ENCODE measurements around the gene PRR23E.

The PRR23E gene

DNA sequence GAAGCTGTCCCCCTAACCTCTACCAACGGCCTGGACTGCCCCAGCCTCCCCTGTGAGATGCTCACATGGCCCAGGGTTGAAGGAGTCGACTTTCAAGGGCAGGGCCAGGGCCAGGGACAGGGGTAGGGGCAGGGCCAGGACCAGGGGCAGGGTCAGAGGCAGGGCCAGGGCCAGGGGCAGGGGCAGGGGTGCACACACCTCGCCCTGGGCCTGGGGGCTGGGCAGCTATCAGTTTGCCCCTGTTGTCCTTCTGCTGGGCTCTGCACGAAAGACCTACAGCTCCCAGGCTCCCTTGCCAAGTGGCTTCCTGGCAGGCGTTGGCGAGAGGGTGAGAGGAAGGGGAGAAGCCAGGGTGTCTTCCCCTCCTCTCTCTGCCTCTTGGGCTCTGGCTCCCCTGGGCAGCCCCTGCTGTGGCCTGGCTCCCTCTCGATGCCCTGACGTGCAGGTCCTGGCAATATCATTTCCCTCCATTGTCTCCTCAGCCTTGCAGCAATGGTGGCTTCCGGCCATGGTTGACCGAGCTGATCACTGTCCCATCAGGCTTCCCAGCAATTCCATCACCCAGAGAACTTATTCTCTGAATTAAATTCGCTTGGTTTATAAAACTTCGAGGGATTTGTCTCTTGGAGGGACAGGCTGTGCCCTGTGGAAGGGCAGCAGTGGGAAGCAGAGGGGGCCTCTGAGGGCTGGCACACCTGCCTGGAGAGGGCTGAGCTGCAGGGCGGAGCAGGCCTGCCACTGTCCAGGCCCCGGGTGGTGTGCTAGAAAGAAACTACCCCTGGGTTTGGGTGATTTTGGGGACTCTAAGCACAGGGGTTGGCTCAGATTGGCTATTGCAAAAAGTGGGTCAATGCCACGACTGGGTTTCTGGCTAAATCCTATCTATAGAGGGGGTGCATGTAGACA lies 13.9 kb downstream of the PRR23E start:
- DNase-seq (ENCODE audit: insufficient read length, low spot score) (no peak), FAIRE-seq (no peak)

DNA sequence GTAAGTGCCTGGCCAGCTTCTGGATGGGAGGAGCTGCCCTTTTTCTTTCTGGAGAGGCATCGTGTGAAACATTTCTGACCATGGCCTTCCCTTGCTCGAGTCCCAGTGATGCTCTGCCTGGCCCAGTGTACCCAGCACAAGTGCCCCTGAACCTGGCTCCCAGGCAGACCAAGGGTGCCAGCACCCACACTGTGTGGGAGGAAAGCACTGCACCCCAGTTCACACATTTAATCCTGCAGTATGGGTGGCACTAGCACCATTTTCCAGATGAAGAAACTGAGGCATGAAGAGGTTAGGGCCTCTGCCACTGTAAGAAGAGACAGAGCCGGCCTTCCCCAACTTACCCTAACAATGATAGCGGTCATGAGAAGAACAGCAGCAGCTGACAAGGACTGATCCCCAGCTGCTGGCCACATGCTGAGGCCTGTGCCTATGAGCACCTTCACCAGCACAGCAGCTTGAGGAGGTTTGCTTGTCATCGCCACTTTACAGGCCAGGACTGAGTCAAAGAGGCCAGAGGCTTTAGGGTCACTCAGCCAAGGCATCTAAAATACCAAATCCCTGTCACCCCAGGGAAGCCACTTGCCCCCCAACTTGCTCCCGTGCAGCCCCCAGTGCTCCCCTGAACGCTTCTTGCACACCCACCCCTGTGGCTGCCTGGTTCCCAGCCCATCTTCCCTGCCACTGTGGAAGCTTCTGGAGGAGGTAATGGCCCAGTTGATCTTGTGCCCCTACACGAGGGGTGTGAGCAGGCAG lies 15.0 kb downstream of the PRR23E start:
- no peak for FAIRE-seq

DNA sequence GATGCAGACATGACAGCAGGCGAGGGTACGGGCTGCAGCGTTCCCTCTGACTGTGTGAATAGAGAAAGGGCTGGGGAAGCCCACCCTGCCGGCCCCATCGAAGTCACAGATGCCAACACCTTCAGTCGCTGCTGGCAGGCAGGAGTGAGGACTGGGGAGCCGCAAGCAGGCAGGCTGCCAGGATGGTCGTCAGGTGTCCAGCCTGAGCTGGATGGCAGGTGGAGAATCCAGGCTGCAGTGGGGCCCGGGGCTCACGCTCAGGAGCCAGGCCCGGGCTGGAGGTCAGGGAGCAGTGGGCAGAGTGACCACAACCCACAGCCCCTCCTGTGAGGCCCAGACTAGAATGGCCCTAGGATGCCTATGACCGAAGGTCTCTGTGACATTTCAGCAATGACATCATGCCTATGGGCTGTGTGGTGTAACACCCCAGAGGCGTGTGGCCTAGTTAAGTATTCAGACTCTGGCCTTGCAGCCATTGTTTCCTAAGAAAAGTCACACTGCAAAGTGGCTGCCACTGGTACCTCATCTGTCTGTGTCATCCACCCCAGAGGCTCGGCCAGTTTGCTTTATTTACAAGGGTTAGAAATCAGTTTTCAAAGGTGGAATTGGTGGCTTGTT lies 15.7 kb downstream of the PRR23E start:
- no peak for DNase-seq (ENCODE audit: insufficient read length, low spot score)

More for the DNA sequence above, 15.0 kb downstream of the PRR23E start:
- no peak for DNase-seq (ENCODE audit: insufficient read length, low spot score)

DNA sequence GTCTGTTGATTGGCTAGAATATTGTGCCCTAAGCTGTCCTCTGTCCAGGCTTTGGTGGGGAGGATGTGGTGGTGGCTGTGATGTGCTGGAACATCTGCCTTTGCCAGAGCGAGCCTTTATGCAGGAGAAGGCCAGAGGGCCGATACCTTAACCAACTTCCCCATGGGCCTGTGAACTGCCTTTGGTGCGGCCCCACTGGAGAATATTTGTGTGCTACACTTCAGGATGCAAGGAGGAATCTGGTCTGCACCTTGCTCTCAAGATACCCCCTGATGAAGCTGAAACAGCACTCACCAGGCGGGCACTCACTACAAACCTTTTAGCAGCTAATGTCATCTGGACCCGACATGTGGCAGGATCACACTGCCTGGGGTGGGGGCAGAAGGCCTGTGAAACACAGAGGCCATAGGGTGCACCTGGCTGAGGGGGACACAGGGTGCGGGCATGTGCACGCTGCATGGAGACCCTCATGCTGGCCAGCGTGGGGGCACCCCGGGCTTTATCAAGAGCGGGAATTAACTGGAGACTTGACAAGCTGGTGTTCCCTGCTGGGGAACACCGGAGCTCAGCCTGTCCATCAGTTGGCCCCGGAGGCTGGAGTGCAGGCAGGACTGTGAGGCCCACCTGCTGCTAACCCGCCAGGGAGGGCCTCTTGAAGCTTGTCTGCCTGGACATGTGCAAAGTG lies 16.4 kb downstream of the PRR23E start:
- DNase-seq (ENCODE audit: insufficient read length, low spot score), result no peak
- no peak for FAIRE-seq

More for the DNA sequence above, 15.7 kb downstream of the PRR23E start:
- no peak for FAIRE-seq

DNA sequence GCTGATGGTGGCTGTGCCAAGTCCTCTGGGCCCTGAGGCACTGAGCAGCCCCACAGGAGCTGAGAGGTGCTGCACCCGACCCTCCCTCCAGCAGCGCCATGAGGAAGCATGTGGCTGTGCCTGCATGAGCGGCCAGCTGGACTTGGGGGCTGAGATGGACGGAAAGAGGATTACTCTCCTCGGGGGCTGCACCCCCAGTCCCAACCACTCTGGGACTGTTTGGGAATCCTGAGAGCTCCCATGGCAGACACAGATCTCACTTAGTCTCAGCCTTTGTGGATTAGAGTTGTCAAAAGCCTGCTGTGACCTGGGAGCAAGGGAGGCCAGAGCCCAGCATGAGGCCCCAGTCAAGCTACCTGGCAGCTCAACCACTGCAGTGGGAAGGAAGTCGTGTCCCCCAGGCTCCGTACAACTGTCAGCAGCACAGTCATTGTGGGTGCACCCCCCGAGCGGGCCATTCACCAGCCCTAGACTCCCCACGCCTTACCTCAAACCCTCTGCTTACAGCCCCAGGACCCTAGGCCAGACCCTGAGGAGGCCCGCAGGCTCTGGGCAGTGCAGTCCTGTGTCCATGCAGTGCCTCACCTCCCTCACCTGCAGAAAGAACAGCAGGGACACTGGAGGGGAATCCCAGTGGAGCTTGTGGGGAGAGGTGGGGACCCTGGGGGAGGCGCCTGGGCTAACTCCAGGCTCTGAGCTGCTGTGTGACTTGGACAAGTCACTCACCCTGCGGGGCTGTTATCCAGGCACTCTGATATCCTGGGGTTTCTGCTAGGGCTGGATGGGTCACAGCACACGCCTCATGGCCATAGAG lies 17.1 kb downstream of the PRR23E start:
- DNase-seq (ENCODE audit: insufficient read length, low spot score), result no peak
- FAIRE-seq, result no peak

DNA sequence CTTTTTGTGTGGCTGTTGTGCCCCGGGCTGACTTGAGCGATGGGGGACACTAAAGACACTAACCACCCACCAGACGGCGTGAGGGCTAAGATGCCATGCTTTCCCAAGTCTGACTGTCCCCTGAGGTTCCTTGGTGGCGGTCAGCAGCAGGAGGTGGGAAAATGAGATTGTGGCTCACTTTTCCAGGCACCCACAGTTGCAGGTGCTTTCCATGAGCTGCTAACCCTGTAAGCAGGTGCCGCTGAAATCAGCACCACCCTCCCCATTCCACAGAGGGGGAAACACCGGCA lies 17.7 kb downstream of the PRR23E start:
- no peak for DNase-seq (ENCODE audit: insufficient read length, low spot score)
- no peak for FAIRE-seq

DNA sequence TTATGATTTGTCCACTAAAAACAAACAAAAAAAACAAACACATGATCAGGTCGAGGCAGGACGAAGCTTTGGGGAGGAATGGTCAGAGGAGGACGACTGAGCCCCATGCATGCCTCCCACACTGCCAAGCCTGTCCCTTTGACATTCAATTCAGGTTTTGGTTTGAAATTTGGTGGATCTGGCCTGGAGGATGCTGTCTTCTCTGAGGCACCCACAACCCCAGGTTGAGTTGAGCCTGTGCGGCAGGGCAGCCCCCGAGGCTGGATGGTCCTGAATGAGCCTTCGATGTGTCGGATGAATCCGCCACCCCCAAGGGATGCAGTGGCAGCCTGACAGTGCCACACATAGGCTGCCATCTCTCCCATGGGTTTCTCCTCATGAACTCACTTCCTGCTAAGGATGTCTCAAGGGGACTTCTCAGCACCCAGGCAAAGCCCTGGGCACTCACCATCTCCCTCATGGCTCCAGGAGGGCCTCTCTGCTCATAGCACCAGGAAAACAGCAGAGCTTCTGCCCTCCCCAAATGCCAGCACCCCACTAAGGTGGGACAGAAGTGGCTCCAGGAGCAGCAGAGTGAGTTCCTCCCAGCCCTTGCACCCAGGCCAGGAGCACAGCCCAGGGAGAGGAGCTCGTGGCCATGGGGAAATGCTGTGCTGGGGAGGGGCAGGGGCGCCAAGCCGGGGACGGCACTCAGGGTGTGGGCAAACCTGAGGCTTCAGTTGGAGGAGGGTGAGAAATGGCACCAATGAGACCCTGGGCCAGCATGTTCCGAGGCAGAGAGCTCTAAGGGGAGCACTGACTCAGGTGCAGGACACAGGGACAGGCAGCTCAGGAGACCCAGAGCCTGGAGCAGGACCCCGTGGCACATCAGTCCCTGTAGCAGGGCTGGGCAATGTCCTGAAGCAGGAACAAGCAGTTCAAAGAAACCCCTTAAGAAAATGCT lies 18.5 kb downstream of the PRR23E start:
- DNase-seq (ENCODE audit: insufficient read length, low spot score) (no peak), FAIRE-seq (no peak)

DNA sequence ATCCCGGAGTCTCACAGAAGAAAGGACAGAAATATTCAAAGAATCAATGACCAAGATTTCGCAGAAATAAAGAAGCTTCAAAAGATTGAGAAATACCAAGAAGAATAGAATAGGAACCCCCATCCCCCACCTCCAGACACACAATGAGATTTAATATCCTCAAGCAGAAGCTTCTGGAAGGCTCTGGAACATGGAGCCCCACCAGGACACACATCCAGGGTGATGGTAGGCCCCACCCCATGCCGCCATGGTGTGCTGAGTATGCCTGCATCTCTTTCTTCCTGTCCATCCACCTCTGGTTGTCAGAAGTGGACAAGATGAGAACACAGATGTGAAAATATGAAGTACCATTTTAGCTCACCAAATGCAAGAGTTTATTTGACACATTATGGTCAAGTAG lies 19.3 kb downstream of the PRR23E start:
- no peak for FAIRE-seq
- DNase-seq (ENCODE audit: insufficient read length, low spot score), result no peak

DNA sequence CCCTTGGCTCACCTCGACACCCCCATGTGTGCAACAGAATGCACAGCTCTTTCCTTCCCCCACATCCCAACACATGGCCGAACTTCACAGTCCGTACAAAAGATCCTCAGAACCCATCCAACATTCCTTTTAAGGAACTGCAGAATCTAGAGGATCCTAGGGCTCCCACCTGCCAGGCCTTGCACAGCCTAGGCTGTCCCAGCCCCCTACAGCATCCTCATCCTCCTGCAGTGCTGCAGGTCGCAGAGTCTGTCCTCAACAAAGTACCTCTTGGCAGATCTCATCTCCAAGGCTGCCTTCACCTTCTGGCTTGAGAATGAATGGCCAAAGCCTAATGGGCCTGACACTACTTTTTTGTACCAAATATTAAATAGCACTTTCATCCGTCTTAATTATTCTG lies 19.8 kb downstream of the PRR23E start:
- no peak for FAIRE-seq
- DNase-seq (ENCODE audit: insufficient read length, low spot score), result no peak

DNA sequence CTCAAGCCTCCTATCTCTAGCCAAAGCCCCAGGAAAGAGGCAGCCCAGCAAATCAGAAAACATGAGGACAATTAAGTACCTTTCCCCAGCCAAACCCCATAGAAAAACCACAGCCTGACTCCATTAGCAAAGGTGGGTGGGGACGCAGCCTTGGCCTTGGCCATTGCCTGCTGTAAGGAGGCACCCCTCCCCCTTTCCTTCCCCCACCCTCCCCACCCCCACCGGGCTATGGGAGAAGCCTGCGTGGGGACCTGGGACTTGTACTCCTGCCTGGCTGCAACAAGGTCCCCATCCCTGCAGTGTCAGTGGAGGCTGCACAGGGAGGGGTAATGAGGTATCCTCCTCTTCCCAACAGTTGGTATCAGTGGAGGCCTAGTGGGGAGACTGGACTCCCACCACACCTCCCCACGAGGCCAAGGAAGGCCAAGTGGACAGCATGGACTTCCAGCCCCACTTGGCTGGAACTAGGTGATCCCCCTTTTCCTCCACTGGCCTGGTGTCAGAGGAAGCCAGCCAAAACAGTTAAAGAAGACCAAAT lies 20.5 kb downstream of the PRR23E start:
- no peak for FAIRE-seq
- no peak for DNase-seq (ENCODE audit: insufficient read length, low spot score)

DNA sequence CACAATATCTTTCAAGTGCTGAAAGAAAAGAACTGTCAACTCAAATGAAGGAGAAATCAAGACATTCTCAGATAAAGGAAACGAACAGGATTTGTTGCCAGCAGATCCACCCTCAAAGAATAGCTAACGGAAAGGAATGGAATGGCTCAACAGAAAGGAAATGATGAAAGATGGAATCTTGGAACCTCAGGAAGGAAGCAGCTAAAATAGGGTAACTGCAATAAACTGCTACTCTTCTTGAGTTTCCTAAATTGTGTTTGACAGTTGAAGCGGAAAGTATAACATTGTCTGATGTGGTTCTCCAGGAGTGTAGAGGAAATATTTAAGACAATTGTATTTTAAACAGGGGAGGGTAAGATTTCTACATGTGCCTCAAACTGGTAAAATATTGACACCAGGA lies 22.0 kb downstream of the PRR23E start:
- FAIRE-seq, result no peak
- DNase-seq (ENCODE audit: insufficient read length, low spot score), result no peak

DNA sequence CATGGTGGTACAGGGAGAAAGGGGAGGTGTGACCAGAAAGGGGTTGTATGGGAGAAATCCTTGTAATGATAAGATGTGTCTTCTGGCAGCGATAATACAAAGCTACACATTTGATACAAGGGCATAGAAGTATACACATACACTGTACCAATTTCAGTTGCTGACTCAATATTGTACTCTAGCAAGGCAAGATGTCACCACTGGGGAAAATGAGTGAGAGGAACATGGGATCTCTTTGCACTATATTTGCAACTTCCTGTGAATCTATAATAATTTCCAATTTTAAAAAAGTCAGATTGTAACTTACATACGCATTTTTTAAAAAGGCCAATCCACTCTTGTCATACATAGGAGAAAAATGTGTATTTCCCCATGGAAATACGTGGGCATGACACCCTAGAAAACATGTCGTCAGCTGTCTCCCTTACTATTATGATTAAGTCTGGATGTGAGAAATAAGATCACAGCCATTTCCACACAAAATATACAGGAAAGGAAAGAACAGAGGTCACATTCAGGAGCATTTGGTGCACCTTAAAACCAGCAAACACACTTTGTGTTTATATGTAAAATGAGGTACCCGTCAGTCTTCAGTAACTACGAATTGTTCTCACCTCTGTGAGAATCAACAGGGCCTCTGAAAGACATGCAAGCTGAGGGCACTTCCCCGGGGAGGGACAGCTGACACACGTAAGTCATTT lies 22.9 kb downstream of the PRR23E start:
- no peak for DNase-seq (ENCODE audit: insufficient read length, low spot score)
- no peak for FAIRE-seq

DNA sequence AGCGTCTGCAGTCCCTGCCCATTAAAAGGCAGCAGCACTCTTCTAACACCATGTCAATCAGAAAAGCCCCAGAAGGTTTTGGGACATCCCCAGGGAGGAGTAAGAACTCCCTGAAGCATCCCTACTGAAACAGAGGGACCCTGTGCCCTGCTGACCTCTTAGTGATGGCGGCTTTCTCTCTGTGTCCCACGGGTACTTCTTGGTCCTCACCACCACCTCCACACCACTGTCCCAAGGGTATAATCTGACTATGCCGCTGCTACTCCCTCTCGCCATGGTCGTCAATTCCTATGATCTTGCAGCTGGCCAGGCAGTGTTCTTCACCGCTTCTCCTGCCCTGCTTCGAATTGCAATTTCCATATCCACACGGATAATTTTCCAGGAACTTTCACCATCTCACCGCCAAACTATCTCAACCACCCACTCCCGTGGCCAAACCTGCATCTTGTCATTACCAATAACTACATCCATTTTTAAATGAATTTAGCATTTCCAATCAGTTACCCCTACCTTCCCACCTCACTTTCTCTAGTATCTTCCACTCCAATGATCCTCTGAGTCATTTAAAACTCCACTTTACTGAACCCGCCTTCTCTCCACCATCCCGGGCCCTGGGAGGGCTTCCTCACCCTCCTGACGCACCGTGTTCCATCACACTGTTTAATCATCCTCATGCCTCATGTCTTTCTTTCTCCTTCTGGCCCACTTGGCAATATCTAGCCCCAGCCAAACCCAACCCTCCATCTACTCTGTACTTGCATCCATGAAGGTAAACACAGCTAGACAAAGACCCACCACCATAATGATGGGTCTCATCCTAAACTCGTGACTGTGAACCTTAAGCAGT lies 23.7 kb downstream of the PRR23E start:
- no peak for DNase-seq (ENCODE audit: insufficient read length, low spot score)

DNA sequence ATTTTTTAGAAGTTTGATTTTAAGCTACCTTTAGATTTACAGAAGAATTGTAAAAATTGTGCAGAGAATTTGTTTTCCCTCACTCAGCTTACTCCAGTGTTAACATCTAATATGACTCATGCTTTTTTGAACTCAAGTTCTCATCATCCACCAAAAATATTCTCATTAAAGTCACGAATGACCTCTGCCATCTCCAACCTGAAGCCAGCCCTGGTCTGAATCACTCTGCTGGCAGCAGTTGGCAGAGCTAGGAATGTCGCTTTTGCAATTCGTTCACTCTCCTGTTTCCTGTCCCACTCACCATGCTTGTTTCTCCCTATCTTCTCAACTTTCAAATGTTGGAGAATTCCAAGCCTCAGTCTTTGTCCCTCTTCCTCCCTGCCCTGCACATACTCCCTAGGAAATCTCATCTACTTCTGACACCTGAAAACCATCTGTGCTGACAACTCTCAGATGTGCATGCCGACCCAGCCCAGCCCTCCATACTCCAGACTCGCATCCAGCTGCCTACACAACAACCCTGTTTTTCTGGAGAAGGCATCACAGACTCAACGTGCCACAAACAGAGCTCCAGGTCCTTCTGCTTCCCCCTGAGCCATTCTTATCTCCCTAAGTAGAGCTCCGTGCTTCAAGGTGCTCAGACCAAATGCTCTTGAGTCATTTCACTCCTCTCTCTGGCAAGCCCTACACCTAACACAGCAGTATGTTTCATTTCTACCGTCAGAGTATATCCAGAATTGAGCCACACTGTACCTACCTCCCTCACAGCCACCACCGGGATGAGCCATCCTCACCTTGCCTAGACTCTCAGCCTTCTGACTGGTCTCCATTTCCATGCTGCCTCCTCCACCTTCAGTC lies 24.9 kb downstream of the PRR23E start:
- no peak for FAIRE-seq
- DNase-seq (ENCODE audit: insufficient read length, low spot score), result no peak

More for the DNA sequence above, 23.7 kb downstream of the PRR23E start:
- FAIRE-seq, result no peak

DNA sequence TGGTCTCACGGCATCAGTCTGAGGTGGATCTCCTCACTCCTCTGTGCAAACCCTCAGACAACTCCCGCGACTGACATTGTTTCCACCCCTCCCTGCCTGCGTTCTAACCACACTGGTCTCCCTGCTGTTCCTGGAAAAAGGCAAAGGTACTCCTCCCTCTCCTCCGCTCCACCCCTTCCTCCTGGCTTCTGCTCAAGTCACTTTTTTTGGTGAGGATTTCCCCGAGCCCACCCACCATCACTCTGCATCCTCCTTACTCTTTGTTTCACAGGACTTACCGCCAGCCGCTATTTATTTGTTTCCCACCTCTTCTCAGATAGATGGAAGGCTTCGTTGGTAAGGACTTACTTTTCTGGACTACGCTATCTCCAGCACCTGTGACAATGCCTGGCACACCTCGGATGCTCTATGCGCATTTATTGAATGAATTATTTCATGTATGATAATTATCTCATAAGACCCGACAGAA lies 25.6 kb downstream of the PRR23E start:
- no peak for DNase-seq (ENCODE audit: insufficient read length, low spot score)
- no peak for FAIRE-seq

DNA sequence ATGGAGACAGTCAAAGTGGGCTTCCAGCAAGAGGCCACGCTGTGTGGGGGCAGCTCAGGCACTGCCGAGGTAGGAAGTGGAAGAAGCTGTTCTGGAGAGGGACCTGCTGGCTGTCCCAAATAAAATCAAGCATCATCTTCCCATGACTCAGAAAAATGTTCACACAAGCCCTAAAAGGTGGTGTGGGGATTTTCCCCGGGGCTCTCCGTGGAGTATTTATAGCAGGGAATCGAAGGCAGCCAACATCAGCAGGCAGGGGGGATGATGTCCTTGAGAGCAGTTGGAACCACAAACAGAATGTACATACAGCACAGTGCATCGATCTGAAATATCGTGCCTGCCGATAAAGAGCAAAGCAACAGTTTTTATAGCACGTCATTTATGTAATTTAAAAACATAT lies 27.6 kb downstream of the PRR23E start:
- DNase-seq (ENCODE audit: insufficient read length, low spot score) (no peak), FAIRE-seq (no peak)

Measured in GM19239 (cell line).